ENCODE data around the gene MPC1L. TPM values are rescaled to one million over a fixed set of nuclear protein-coding genes. Genes with fewer than 3 reads are reported as not detected.
"Not testable (repeated sequence)": the region's sequence is repeated elsewhere in the genome, so short reads cannot be mapped to it uniquely, and the experiment has no call there.

MPC1L gene
- not detected for total RNA-seq
- polyA plus RNA-seq, result not detected
- total RNA-seq, result 0 reads per million in 6 experiments

- H3K36me3 Mint-ChIP-seq, result peaks cover 0 to 14% (median 3%) of the 10 kb centered on the region in 3 donors
Measured at GRCh38 chrX:40623139-40623536, at the start of gene MPC1L. MPC1L (plus strand) TSS chrX:40623428; CDS start chrX:40623566, 138 bp downstream.

GRCh38 chrX:40573763-40574162, 49.5 kb upstream of the MPC1L start:
- Mint-ChIP-seq H3K36me3 (no peaks in the 10 kb centered on the region), H3K9me3 (no peaks in the 10 kb centered on the region), H3K4me3 (no peak overlapping the region), H3K4me1 (peaks cover 0 to 17% (median 15%) of the 10 kb centered on the region in 4 donors), H3K27ac (no peak overlapping the region), H3K27me3 (no peaks in the 10 kb centered on the region)
- POLR2A ChIA-PET, result interaction anchor here (0.7 kb wide), 1 partner anchor 46 kb away, joined by 5 read pairs; no protein-coding TSS in a partner anchor
- DNase-seq (no peak), ATAC-seq (no peak)

More at GRCh38 chrX:40623139-40623536, at the start of gene MPC1L:
- Mint-ChIP-seq H3K4me3 (no peak within 1 kb of the TSS), H3K9me3 (peaks cover 0 to 3% (median 0%) of the 10 kb centered on the region in 9 donors), H3K27me3 (no peaks in the 10 kb centered on the region), H3K4me1 (no peaks in the 10 kb centered on the region), H3K27ac (no peak within 1 kb of the TSS)
- DNase-seq (no peak), ATAC-seq (no peak)
- POLR2A ChIA-PET, result interaction anchor here (0.6 kb wide), 1 partner anchor 932 kb away, joined by 3 read pairs; no protein-coding TSS in a partner anchor

- H3K36me3 Mint-ChIP-seq, H3K9me3 Mint-ChIP-seq, ATAC-seq, H3K27me3 Mint-ChIP-seq, H3K4me3 Mint-ChIP-seq, POLR2A ChIA-PET, DNase-seq, H3K27ac Mint-ChIP-seq: not testable (repeated sequence)
- peaks cover 0 to 18% (median 12%) of the 10 kb centered on the region in 4 donors for H3K4me1 Mint-ChIP-seq
Measured at GRCh38 chrX:40575411-40575810, 47.8 kb upstream of the MPC1L start.

- H3K9me3 Mint-ChIP-seq, result peaks cover 0 to 4% (median 0%) of the 10 kb centered on the region in 9 donors
- no peak overlapping the region for H3K27ac Mint-ChIP-seq
- ATAC-seq (no peak), DNase-seq (no peak)
- peaks cover 0 to 11% (median 6%) of the 10 kb centered on the region in 4 donors for H3K4me1 Mint-ChIP-seq
- no peaks in the 10 kb centered on the region for H3K36me3 Mint-ChIP-seq
- POLR2A ChIA-PET, result no interaction called here
- H3K4me3 Mint-ChIP-seq, result no peak overlapping the region
- no peaks in the 10 kb centered on the region for H3K27me3 Mint-ChIP-seq
Measured at GRCh38 chrX:40576291-40576690, 46.9 kb upstream of the MPC1L start.

- Mint-ChIP-seq H3K4me1 (peaks cover 4 to 23% (median 16%) of the 10 kb centered on the region in 4 donors), H3K4me3 (no peak overlapping the region), H3K27ac (no peak overlapping the region), H3K36me3 (no peaks in the 10 kb centered on the region), H3K27me3 (no peaks in the 10 kb centered on the region), H3K9me3 (peaks cover 0 to 4% (median 0%) of the 10 kb centered on the region in 9 donors)
- DNase-seq, result no peak
- POLR2A ChIA-PET, result no interaction called here
- ATAC-seq, result no peak
Measured at GRCh38 chrX:40578039-40578695, 45.1 kb upstream of the MPC1L start.

GRCh38 chrX:40579141-40579540, 44.1 kb upstream of the MPC1L start:
- Mint-ChIP-seq H3K4me3 (no peak overlapping the region), H3K9me3 (peaks cover 0 to 4% (median 0%) of the 10 kb centered on the region in 9 donors), H3K27ac (no peak overlapping the region), H3K27me3 (no peaks in the 10 kb centered on the region), H3K4me1 (peaks cover 10 to 30% (median 24%) of the 10 kb centered on the region in 4 donors), H3K36me3 (no peaks in the 10 kb centered on the region)
- POLR2A ChIA-PET, result no interaction called here
- ATAC-seq (no peak), DNase-seq (no peak)

- Mint-ChIP-seq H3K4me3 (peak overlapping the region; percentile 89 to 98 (median 97)), H3K4me1 (peaks cover 10 to 32% (median 26%) of the 10 kb centered on the region in 4 donors), H3K27me3 (no peaks in the 10 kb centered on the region), H3K27ac (peak overlapping the region; percentile 89 to 99 (median 96)), H3K36me3 (no peaks in the 10 kb centered on the region), H3K9me3 (peaks cover 0 to 4% (median 0%) of the 10 kb centered on the region in 9 donors)
- peak in 1 of 2 donors; percentile 51 for ATAC-seq
- POLR2A ChIA-PET, result interaction anchor here (1.2 to 1.5 kb wide), 4 partner anchors 9 to 754 kb away, joined by 4 to 9 read pairs (median 6); partner anchors contain the start of genes DDX3X and MED14
- no peak for DNase-seq
Measured at GRCh38 chrX:40579900-40580536, 43.2 kb upstream of the MPC1L start.

GRCh38 chrX:40580537-40581335, 42.5 kb upstream of the MPC1L start, which contains the start of gene ATP6AP2:
ATP6AP2 (plus strand) TSS chrX:40580970; CDS start chrX:40581066, 96 bp downstream.
- H3K4me1 Mint-ChIP-seq, result peaks cover 14 to 36% (median 31%) of the 10 kb centered on the region in 4 donors
- no peaks in the 10 kb centered on the region for H3K27me3 Mint-ChIP-seq
- POLR2A ChIA-PET, result interaction anchor here (0.7 to 1.5 kb wide), 5 partner anchors 9 to 753 kb away, joined by 3 to 9 read pairs (median 4); partner anchors contain the start of genes DDX3X and MED14
- H3K36me3 Mint-ChIP-seq, result no peaks in the 10 kb centered on the region
- peak within 1 kb of the TSS; percentile 89 to 98 (median 97) for H3K4me3 Mint-ChIP-seq
- peak; percentile 94 to 95 for ATAC-seq
- DNase-seq, result peak; percentile 69 to 96 (median 87)
- H3K27ac Mint-ChIP-seq, result peak within 1 kb of the TSS; percentile 89 to 99 (median 96)
- H3K9me3 Mint-ChIP-seq, result peaks cover 0 to 4% (median 0%) of the 10 kb centered on the region in 9 donors

- Mint-ChIP-seq H3K9me3 (peaks cover 0 to 4% (median 0%) of the 10 kb centered on the region in 9 donors), H3K27ac (peak overlapping the region; percentile 58 to 93 (median 90)), H3K36me3 (peaks cover 0 to 6% (median 0%) of the 10 kb centered on the region in 3 donors), H3K27me3 (no peaks in the 10 kb centered on the region), H3K4me1 (peaks cover 17 to 43% (median 38%) of the 10 kb centered on the region in 4 donors), H3K4me3 (peak overlapping the region; percentile 77 to 91 (median 82))
- ATAC-seq (peak; percentile 7 to 34), DNase-seq (peak in 7 of 10 donors; percentile 1 to 44 (median 25))
- POLR2A ChIA-PET, result interaction anchor here (0.7 to 1.5 kb wide), 5 partner anchors 8 to 752 kb away, joined by 3 to 9 read pairs (median 4); partner anchors contain the start of genes DDX3X and MED14
Measured at GRCh38 chrX:40581336-40581920, 41.8 kb upstream of the MPC1L start.

- H3K36me3 Mint-ChIP-seq, H3K27ac Mint-ChIP-seq, ATAC-seq, H3K27me3 Mint-ChIP-seq, H3K9me3 Mint-ChIP-seq, DNase-seq, POLR2A ChIA-PET: not testable (repeated sequence)
- Mint-ChIP-seq H3K4me1 (peaks cover 17 to 49% (median 39%) of the 10 kb centered on the region in 4 donors), H3K4me3 (peak overlapping the region in 9 of 10 donors; percentile 13 to 91 (median 83))
Measured at GRCh38 chrX:40582178-40582577, 41.0 kb upstream of the MPC1L start.

- Mint-ChIP-seq H3K36me3 (peaks cover 0 to 6% (median 0%) of the 10 kb centered on the region in 3 donors), H3K27me3 (no peaks in the 10 kb centered on the region), H3K9me3 (peaks cover 0 to 4% (median 0%) of the 10 kb centered on the region in 9 donors), H3K4me1 (peaks cover 17 to 53% (median 42%) of the 10 kb centered on the region in 4 donors), H3K4me3 (peak overlapping the region in 6 of 10 donors; percentile 13 to 83 (median 49)), H3K27ac (no peak overlapping the region)
- POLR2A ChIA-PET, result no interaction called here
- DNase-seq (no peak), ATAC-seq (no peak)
Measured at GRCh38 chrX:40582811-40583210, 40.4 kb upstream of the MPC1L start.

All from naive thymus-derived CD8-positive, alpha-beta T cell (primary cell).